Pons (tissue), 1 donor: ENCODE data around the gene CNPY1.

ENCODE experiments used
- DNase-seq: peaks from one replicate; pipeline ENCODE4 v3.0.0-alpha.2; 2016; ENCODE audit warnings: low spot score

CNPY1 gene

GRCh38 chr7:155466142-155466813 is 80.1 kb downstream of the CNPY1 start:
- DNase-seq, result no peak

- no peak for DNase-seq
Observed at GRCh38 chr7:155465761-155466141, 80.6 kb downstream of the CNPY1 start.

GRCh38 chr7:155464948-155465739 is 81.2 kb downstream of the CNPY1 start:
- no peak for DNase-seq

- no peak for DNase-seq
Observed at GRCh38 chr7:155464183-155464582, 82.2 kb downstream of the CNPY1 start.

DNA sequence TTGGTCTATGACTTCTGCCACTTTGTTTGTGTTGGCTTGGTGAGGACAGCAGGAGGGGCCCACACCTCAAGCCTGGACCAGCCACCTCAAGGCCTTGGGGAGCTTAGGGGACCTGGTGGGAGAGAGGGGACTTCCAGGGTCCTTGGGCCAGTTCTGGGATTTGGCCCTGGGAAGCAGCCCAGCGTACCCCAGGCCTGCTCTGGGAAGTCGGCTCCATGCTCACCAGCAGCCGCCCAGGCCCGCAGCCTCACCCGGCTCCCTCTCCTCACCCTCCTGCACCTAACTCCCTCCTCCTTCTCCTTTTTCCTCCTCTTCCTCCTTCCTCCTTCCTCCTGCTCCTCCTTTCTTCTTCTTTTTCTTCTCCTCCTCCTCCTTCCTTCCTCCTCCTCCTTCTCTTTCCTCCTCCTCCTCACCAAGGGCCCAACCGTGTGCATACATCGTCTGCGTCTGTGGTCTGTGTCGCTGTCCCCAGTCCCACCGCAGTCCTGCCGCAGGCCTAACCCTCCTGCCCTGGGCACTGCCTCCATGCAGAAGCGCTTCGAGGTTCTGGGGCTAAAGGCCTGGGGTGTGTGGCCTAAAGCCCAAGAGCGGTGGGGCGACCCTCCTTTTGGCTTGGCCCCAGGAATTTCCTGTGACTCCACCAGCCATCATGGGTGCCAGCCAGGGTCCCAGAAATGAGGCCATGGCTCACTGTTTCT is 83.1 kb downstream of the CNPY1 start:
- DNase-seq, result no peak

- DNase-seq, result no peak
Observed at GRCh38 chr7:155462163-155462735, 84.1 kb downstream of the CNPY1 start.

DNA sequence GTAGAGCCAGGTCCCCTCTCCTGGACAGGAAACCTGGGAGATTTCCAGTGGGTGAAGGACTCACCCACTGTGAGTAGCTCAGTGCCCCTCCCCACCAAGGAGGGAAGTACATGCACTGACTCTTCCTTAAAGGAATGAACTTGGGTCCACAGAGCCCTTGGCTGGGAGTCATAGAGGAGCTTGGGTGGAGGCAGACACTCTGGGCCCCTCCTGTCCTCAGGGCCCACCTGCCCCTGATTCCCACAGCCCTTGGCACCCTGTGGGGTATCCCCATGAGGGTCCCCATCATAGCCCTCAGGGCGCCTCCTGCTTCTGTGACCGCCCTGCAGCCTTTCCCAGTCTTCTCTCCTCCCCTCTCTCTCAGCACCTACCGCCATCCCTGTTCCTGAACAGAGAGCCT is 84.7 kb downstream of the CNPY1 start:
- DNase-seq, result no peak

- DNase-seq, result no peak
Observed at GRCh38 chr7:155460926-155461613, 85.3 kb downstream of the CNPY1 start.

DNA sequence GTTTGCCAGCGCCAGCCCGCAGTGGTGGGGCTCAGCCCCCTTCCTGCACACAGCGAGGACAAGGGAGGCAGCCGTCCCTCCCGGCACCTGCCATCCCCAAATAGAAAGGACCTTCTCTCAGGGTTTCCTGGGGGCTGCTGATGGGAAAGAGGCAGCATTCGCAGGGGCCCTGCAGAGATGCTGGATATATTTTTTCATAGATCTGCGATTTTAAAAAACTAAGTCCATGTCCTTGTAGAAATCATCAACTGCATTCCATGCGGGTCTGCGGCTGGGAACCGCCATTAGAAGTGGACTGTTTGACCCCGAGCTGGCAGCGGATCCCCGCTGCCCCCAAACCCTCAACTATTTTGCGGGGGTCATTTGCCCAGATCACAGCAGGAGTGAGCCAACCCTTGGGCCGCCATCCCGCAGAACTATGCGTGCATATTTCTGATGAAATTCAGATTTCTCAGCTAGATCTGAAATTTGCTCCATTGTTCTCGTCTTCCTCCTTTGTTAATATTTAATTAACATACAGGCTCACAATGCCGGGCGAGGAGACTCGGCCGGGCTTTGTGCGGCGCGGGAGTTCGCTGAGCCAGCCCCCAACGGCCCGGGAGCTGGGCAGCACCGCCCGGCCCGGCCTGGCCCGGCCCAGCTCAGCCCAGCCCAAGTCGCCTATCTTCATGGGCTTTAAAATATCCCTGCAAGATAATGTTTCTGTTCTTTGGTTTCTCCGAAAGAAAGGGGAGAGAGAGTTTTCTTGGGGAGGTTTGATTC is 86.5 kb downstream of the CNPY1 start:
- no peak for DNase-seq

DNA sequence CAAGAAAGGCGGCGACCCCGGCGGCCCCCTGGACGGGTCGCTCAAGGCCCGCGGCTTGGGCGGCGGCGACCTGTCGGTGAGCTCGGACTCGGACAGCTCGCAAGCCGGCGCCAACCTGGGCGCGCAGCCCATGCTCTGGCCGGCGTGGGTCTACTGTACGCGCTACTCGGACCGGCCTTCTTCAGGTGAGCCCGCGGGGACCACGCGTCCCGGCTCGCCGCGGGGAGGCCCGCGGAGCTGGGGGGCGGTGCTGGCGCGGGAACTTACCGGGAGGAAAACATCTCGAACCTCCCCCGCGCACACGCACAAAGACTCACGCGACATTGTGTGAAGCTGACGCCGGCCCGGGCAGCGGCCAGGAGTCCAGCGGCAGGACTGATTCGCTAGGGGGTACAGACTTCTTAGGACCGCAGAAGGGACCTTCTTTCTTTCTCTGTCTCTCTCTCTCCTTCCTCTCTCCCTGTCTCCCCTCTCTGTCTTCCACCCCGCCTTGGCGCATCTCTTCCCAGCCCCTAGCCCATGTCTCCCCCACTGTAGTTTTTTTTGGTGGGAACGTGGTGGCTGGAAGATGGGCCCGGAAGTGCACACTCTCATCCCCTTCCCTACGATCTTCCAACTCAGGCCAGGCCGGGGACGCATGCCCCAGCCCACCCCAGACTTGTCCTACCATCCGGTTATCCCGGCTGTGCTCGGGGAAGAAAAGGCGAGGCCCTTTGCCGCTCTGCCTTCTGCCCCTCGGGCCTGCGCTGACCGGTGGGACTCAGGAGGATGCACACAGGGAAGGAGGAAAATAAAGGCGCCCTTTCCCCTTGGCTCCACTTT is 87.3 kb downstream of the CNPY1 start:
- no peak for DNase-seq

- no peak for DNase-seq
Observed at GRCh38 chr7:155458111-155458877, 88.1 kb downstream of the CNPY1 start, which contains the start of gene EN2. Gene EN2 (plus strand): TSS chr7:155458129. CDS start chr7:155458378, 249 bp downstream.

DNA sequence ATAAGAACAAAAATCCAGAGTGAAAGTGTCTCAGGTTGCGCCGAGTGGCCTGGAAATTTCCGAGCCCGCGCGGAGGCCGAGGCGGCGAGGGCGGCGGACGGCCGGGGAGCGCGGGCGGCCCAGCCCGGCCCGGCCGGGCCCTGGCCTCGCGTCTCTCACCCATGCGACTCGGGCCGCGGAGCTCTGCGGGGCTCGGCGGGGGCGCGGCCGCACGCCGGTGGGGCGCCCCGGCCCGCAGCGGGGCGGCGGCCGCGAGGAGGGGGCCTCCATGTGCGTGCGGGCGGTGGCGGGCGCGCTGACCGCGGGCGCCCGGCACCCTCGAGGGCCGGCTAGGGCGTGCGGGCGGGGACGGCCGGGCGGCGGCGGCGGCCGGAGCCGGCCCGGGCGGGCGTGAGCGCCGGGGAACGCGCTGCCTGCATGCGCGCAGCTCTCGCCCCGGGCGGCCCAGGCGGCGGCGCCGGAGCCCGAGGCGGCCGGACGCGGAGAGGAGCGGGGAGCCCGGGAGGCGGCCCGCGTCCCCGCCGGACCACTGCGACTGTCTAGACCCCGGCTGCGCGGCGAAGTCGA is 88.7 kb downstream of the CNPY1 start:
- DNase-seq, result no peak

DNA sequence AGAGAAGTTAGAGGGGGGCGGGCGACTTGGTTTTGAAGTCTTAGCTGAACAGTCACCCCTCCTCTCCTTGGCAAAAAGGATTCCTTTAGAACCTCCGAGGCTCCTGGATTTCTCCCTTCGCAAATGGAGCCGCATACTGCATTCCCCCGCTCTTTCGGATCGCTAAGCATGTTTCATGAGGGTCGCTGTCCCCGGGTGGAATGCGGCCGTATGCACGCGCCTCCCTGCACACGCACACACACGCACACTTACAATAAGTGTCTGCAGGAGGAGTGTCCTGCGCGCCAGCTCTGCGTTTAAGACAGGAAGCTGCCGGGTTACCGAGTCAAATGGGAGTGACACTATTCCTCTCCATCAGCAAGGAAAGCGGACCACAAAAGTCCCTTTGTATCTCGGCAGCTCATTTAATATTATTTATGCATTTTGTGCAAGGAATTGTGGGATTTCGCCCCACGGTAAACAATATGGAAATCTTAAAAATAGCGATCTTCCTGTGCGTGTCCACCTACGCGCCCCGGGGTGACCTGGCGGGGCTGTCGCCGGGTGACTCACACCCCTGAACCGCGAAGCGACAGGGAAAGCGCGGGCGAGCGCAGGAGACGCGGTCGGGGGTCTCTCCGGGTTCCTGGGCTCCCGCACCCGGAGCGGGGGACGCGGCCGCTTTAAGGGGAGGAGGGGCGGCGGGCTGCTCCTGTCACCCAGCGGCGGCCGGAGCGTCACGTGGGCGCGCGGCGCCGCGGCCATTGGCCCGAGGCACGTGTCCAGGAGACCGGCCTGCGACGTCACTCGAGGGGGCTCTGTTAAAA is 89.4 kb downstream of the CNPY1 start:
- DNase-seq, result peak; percentile 65

GRCh38 chr7:155455776-155456737 is 90.3 kb downstream of the CNPY1 start:
- DNase-seq, result no peak

GRCh38 chr7:155455132-155455693 is 91.1 kb downstream of the CNPY1 start:
- DNase-seq, result no peak

GRCh38 chr7:155454183-155455112 is 91.9 kb downstream of the CNPY1 start:
- no peak for DNase-seq
